ENCODE results near the gene RHOV.

- TF ChIP-seq, protein P1, sequence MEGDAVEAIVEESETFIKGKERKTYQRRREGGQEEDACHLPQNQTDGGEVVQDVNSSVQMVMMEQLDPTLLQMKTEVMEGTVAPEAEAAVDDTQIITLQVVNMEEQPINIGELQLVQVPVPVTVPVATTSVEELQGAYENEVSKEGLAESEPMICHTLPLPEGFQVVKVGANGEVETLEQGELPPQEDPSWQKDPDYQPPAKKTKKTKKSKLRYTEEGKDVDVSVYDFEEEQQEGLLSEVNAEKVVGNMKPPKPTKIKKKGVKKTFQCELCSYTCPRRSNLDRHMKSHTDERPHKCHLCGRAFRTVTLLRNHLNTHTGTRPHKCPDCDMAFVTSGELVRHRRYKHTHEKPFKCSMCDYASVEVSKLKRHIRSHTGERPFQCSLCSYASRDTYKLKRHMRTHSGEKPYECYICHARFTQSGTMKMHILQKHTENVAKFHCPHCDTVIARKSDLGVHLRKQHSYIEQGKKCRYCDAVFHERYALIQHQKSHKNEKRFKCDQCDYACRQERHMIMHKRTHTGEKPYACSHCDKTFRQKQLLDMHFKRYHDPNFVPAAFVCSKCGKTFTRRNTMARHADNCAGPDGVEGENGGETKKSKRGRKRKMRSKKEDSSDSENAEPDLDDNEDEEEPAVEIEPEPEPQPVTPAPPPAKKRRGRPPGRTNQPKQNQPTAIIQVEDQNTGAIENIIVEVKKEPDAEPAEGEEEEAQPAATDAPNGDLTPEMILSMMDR (IDR thresholded peaks at IDR 0.05; ENCODE audit: insufficient read depth, low read depth, low read length), result no peak
- TF ChIP-seq EZH2 (IDR thresholded peaks at IDR 0.05; ENCODE audit: insufficient read depth, low read length), result no peak
Measured at GRCh38 chr15:40918146-40918798, 44.2 kb upstream of the RHOV start.

Data from astrocyte (in vitro differentiated cells and primary cell).